ENCODE measurements around the gene ARRDC4. TPM values are rescaled to one million over a fixed set of nuclear protein-coding genes. Genes with fewer than 3 reads are reported as not detected.

The ARRDC4 gene
- total RNA-seq, 1 experiment from 2014 or later: 3.2 TPM

- H3K27ac Mint-ChIP-seq (ENCODE audit: unreplicated experiment): no peak overlapping the region
- DNase-seq: no peak
- Histone ChIP-seq H3K9me3 (no peaks in the 10 kb centered on the region), H3K36me3 (ENCODE audit: control insufficient read depth, insufficient read depth, low read length) (no peaks in the 10 kb centered on the region), H3K4me3 (ENCODE audit: low read depth, low read length) (no peak overlapping the region), H3K27me3 (replicated peaks; ENCODE audit: control insufficient read depth, insufficient read depth, low read length) (no peaks in the 10 kb centered on the region), H3K4me1 (no peaks in the 10 kb centered on the region)
- no peaks in the 10 kb centered on the region for H3K27me3 Mint-ChIP-seq (ENCODE audit: insufficient read depth, unreplicated experiment)
- no peaks in the 10 kb centered on the region for H3K9me3 Mint-ChIP-seq (ENCODE audit: unreplicated experiment)
- H3K4me1 Mint-ChIP-seq (ENCODE audit: low read depth, unreplicated experiment): no peaks in the 10 kb centered on the region
- ChIA-PET CTCF (no interaction called here), POLR2A (no interaction called here)
- H3K36me3 Mint-ChIP-seq (ENCODE audit: insufficient read depth, unreplicated experiment): peaks cover 5% of the 10 kb centered on the region
- no peak for TF ChIP-seq CTCF (IDR thresholded peaks at IDR 0.05; ENCODE audit: insufficient read depth in 1 of 2, low read depth in 1 of 2, low read length in 1 of 2, severe bottlenecking in 1 of 2, unreplicated experiment in 1 of 2)
- intact Hi-C loops (cut with micrococcal nuclease; ENCODE audit: unreplicated experiment): no loop called here
- no TSS peak for BruUV-seq (replicated peaks)
- no peak overlapping the region for H3K4me3 Mint-ChIP-seq (ENCODE audit: unreplicated experiment)
These were observed 5.0 kb upstream of the ARRDC4 start for GRCh38 chr15:97955529-97955928.

GRCh38 chr15:97959724-97960363 is 659 bp upstream of the ARRDC4 start:
- Mint-ChIP-seq H3K9me3 (ENCODE audit: unreplicated experiment) (no peaks in the 10 kb centered on the region), H3K27ac (ENCODE audit: unreplicated experiment) (peak overlapping the region; percentile 20), H3K4me3 (ENCODE audit: unreplicated experiment) (peak overlapping the region; percentile 58), H3K27me3 (ENCODE audit: insufficient read depth, unreplicated experiment) (no peaks in the 10 kb centered on the region), H3K4me1 (ENCODE audit: low read depth, unreplicated experiment) (no peaks in the 10 kb centered on the region), H3K36me3 (ENCODE audit: insufficient read depth, unreplicated experiment) (peaks cover 6% of the 10 kb centered on the region)
- Histone ChIP-seq H3K4me1 (no peaks in the 10 kb centered on the region), H3K36me3 (ENCODE audit: control insufficient read depth, insufficient read depth, low read length) (no peaks in the 10 kb centered on the region), H3K27me3 (replicated peaks; ENCODE audit: control insufficient read depth, insufficient read depth, low read length) (no peaks in the 10 kb centered on the region), H3K9me3 (no peaks in the 10 kb centered on the region), H3K4me3 (ENCODE audit: low read depth, low read length) (peak overlapping the region; percentile 79)
- no TSS peak for BruUV-seq (replicated peaks)
- no peak for DNase-seq
- no peak for TF ChIP-seq CTCF (IDR thresholded peaks at IDR 0.05; ENCODE audit: insufficient read depth in 1 of 2, low read depth in 1 of 2, low read length in 1 of 2, severe bottlenecking in 1 of 2, unreplicated experiment in 1 of 2)
- ChIA-PET CTCF (no interaction called here), POLR2A (no interaction called here)
- intact Hi-C loops (cut with micrococcal nuclease; ENCODE audit: unreplicated experiment): loop anchor here (1.0 kb wide), 2 partner anchors 18 to 56 kb away; no protein-coding TSS in a partner anchor

GRCh38 chr15:97961067-97961954 is 808 bp downstream of the ARRDC4 start:
- no peaks in the 10 kb centered on the region for H3K9me3 Mint-ChIP-seq (ENCODE audit: unreplicated experiment)
- no peaks in the 10 kb centered on the region for H3K27me3 Mint-ChIP-seq (ENCODE audit: insufficient read depth, unreplicated experiment)
- TF ChIP-seq CTCF (IDR thresholded peaks at IDR 0.05; ENCODE audit: insufficient read depth in 1 of 2, low read depth in 1 of 2, low read length in 1 of 2, severe bottlenecking in 1 of 2, unreplicated experiment in 1 of 2): no peak
- no TSS peak for BruUV-seq (replicated peaks)
- peaks cover 6% of the 10 kb centered on the region for H3K36me3 Mint-ChIP-seq (ENCODE audit: insufficient read depth, unreplicated experiment)
- intact Hi-C loops (cut with micrococcal nuclease; ENCODE audit: unreplicated experiment): no loop called here
- no peaks in the 10 kb centered on the region for H3K4me1 ChIP-seq
- peak overlapping the region; percentile 58 for H3K4me3 Mint-ChIP-seq (ENCODE audit: unreplicated experiment)
- H3K9me3 ChIP-seq: no peaks in the 10 kb centered on the region
- DNase-seq: peak; percentile 30 to 34
- no peaks in the 10 kb centered on the region for H3K36me3 ChIP-seq (ENCODE audit: control insufficient read depth, insufficient read depth, low read length)
- H3K27ac Mint-ChIP-seq (ENCODE audit: unreplicated experiment): no peak overlapping the region
- no peaks in the 10 kb centered on the region for H3K4me1 Mint-ChIP-seq (ENCODE audit: low read depth, unreplicated experiment)
- POLR2A ChIA-PET: no interaction called here
- H3K27me3 ChIP-seq (replicated peaks; ENCODE audit: control insufficient read depth, insufficient read depth, low read length): no peaks in the 10 kb centered on the region
- CTCF ChIA-PET: no interaction called here
- peak overlapping the region; percentile 79 for H3K4me3 ChIP-seq (ENCODE audit: low read depth, low read length)

Data from Caco-2 (cell line).